Thyroid gland (tissue), 4 donors: ENCODE measurements around the gene OASL.

Experiments used
- POLR2A ChIP-seq, 2 donors: fragments of 450-650 bp; IDR thresholded peaks; one replicate each; pipeline ENCODE4 v1.6.1; 2017; ENCODE audit warnings: antibody characterized with exemption in 2 of 2, mild to moderate bottlenecking in 2 of 2, moderate library complexity in 1 of 2
- TF ChIP-seq, protein P1 (sequence below), 6 experiments: fragments of 200-600 bp in 3 of 6; fragments of 450-650 bp in 3 of 6; sonication (generic) in 3 of 6; IDR thresholded peaks; one replicate each; pipeline ENCODE4 v1.5.1; 2016 to 2019; ENCODE audit warnings: antibody characterized with exemption in 6 of 6, mild to moderate bottlenecking in 2 of 6, inconsistent platforms in 1 of 6, moderate library complexity in 1 of 6

DNA sequence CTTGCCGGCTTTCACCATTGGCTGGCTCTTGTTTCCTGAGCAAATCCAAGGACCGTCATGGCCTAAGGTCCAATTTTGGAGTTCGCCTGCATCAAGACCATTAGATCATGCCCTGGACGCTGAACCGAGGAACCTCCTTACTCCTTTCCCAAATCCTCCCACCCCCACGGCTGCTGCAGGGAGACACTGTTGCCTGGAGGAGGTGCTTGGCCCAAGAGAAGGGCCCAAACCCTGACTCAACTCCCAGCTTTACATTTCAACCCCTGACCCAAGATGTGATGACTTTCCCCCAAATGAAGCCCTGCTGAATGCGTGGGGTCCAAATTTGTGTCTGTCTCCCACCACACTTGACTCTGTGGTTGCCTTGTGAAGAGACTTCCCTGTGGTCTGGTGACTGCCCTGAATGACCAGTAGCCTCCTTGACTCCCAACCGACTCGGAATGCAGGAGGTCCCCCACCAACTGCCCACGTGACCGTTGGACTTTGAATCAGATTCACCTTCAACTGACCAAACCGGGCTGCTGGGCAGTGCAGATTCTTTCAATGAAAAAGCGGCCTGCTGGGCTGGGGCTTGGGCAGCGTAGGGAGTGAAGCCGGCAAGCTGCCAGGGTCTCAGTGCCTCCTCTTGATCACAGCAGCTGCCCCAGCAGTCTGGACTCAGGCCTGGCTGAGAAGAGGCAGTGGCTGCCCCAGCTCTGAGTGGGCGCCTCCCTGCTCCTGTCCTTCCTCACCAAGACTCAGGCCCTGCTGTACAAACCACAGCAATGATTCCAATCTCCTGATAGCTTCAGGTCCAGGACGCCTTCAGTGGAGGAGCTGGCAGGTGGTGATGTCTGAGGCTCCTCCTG, 46.7 kb upstream of the OASL start:
- TF ChIP-seq, protein P1, sequence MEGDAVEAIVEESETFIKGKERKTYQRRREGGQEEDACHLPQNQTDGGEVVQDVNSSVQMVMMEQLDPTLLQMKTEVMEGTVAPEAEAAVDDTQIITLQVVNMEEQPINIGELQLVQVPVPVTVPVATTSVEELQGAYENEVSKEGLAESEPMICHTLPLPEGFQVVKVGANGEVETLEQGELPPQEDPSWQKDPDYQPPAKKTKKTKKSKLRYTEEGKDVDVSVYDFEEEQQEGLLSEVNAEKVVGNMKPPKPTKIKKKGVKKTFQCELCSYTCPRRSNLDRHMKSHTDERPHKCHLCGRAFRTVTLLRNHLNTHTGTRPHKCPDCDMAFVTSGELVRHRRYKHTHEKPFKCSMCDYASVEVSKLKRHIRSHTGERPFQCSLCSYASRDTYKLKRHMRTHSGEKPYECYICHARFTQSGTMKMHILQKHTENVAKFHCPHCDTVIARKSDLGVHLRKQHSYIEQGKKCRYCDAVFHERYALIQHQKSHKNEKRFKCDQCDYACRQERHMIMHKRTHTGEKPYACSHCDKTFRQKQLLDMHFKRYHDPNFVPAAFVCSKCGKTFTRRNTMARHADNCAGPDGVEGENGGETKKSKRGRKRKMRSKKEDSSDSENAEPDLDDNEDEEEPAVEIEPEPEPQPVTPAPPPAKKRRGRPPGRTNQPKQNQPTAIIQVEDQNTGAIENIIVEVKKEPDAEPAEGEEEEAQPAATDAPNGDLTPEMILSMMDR (IDR thresholded peaks at IDR 0.05) = no peak
- no peak for TF ChIP-seq POLR2A (IDR thresholded peaks at IDR 0.05)
